IPS DF 6.9 (cell line): Measurements from ENCODE around the gene APRT.
"Not testable (repeated sequence)": the region's sequence is repeated elsewhere in the genome, so short reads cannot be mapped to it uniquely, and the experiment has no call there.

Source experiments
- DNase-seq: peaks from one replicate; pipeline ENCODE4 v3.0.0-alpha.2; 2013; ENCODE audit warnings: low read depth, low spot score
- H3K27ac ChIP-seq: one replicate; pipeline ENCODE4 v1.5.1; 2013; ENCODE audit warnings: low read length, control low read depth
- H3K27me3 ChIP-seq: 2 replicates; pipeline ENCODE4 v1.6.1; 2013; ENCODE audit warnings: mild to moderate bottlenecking, low read length; ENCODE audit not compliant: control insufficient read depth, insufficient read depth
- H3K36me3 ChIP-seq: 2 replicates; pipeline ENCODE4 v1.6.1; 2013; ENCODE audit warnings: low read length; ENCODE audit not compliant: control insufficient read depth, insufficient read depth
- H3K4me1 ChIP-seq: 2 replicates; pipeline ENCODE4 v1.6.1; 2013; ENCODE audit warnings: low read length; ENCODE audit not compliant: control insufficient read depth, insufficient read depth
- H3K4me3 ChIP-seq: 2 replicates; pipeline ENCODE4 v1.5.1; 2013; ENCODE audit warnings: mild to moderate bottlenecking, low read length
- H3K9me3 ChIP-seq: 2 replicates; pipeline ENCODE4 v1.6.1; 2013; ENCODE audit warnings: low read length, inconsistent platforms; ENCODE audit not compliant: control insufficient read depth, insufficient read depth
- WGBS: extraction: QIAGEN DNeasy Blood & Tissue Kit; methylation state at CpG from one replicate; pipeline ENCODE4 v1.1.7; 2013; ENCODE audit warnings: mixed read lengths, missing lambda C conversion rate; ENCODE audit not compliant: insufficient read length, insufficient coverage; 5-methylcytosine and 5-hydroxymethylcytosine counted together

Gene APRT

GRCh38 chr16:88779406-88780141, 32.2 kb downstream of the APRT start:
- H3K4me1 ChIP-seq: peaks cover 9% of the 10 kb centered on the region
- H3K27me3 ChIP-seq: no peaks in the 10 kb centered on the region
- H3K36me3 ChIP-seq: no peaks in the 10 kb centered on the region; the same call in 1 of the 2 replicates
- H3K4me3 ChIP-seq: no peak overlapping the region
- no CpG with 5 or more reads among the region's 34 CpGs for WGBS
- no peak overlapping the region for H3K27ac ChIP-seq
- no peaks in the 10 kb centered on the region for H3K9me3 ChIP-seq
- DNase-seq: no peak

- H3K27ac ChIP-seq: no peak overlapping the region
- no CpG with 5 or more reads among the region's 30 CpGs for WGBS
- no peaks in the 10 kb centered on the region for H3K36me3 ChIP-seq
- no peak for DNase-seq
- no peak overlapping the region for H3K4me3 ChIP-seq
- no peaks in the 10 kb centered on the region for H3K9me3 ChIP-seq
- peaks cover 9% of the 10 kb centered on the region for H3K4me1 ChIP-seq
- H3K27me3 ChIP-seq: no peaks in the 10 kb centered on the region
Observed at GRCh38 chr16:88778541-88779065, 33.1 kb downstream of the APRT start.

GRCh38 chr16:88778271-88778525, 33.5 kb downstream of the APRT start:
- no CpG with 5 or more reads among the region's 7 CpGs for WGBS
- Histone ChIP-seq H3K4me1 (peaks cover 8% of the 10 kb centered on the region; the same call in 1 of the 2 replicates), H3K36me3 (no peaks in the 10 kb centered on the region)

GRCh38 chr16:88777471-88778270, 34.1 kb downstream of the APRT start:
- no peak overlapping the region for H3K4me3 ChIP-seq
- no peaks in the 10 kb centered on the region for H3K9me3 ChIP-seq
- no peak for DNase-seq
- H3K4me1 ChIP-seq: peaks cover 8% of the 10 kb centered on the region; the same call in 1 of the 2 replicates
- no peaks in the 10 kb centered on the region for H3K36me3 ChIP-seq
- no peaks in the 10 kb centered on the region for H3K27me3 ChIP-seq
- no peak overlapping the region for H3K27ac ChIP-seq
- no CpG with 5 or more reads among the region's 34 CpGs for WGBS

More at GRCh38 chr16:88778271-88778525, 33.5 kb downstream of the APRT start:
- Histone ChIP-seq H3K4me3 (no peak overlapping the region), H3K27me3 (no peaks in the 10 kb centered on the region), H3K9me3 (no peaks in the 10 kb centered on the region), H3K27ac (no peak overlapping the region)
- no peak for DNase-seq

GRCh38 chr16:88775825-88776224, 35.9 kb downstream of the APRT start:
- H3K36me3 ChIP-seq: no peaks in the 10 kb centered on the region
- H3K9me3 ChIP-seq: no peaks in the 10 kb centered on the region
- H3K27ac ChIP-seq: no peak overlapping the region
- WGBS: no CpG with 5 or more reads among the region's 18 CpGs
- H3K4me1 ChIP-seq: peaks cover 12% of the 10 kb centered on the region
- H3K4me3 ChIP-seq: no peak overlapping the region
- H3K27me3 ChIP-seq: no peaks in the 10 kb centered on the region
- no peak for DNase-seq

GRCh38 chr16:88774544-88775393, 37.0 kb downstream of the APRT start:
- Histone ChIP-seq H3K9me3 (no peaks in the 10 kb centered on the region), H3K27ac (no peak overlapping the region), H3K27me3 (no peaks in the 10 kb centered on the region), H3K36me3 (no peaks in the 10 kb centered on the region), H3K4me3 (no peak overlapping the region), H3K4me1 (peaks cover 17% of the 10 kb centered on the region)
- WGBS: no CpG with 5 or more reads among the region's 32 CpGs
- DNase-seq: no peak

GRCh38 chr16:88773812-88774291, 37.9 kb downstream of the APRT start:
- H3K27me3 ChIP-seq: no peaks in the 10 kb centered on the region
- H3K9me3 ChIP-seq: no peaks in the 10 kb centered on the region
- no peak for DNase-seq
- no peak overlapping the region for H3K4me3 ChIP-seq
- no CpG with 5 or more reads among the region's 12 CpGs for WGBS
- no peaks in the 10 kb centered on the region for H3K36me3 ChIP-seq
- peaks cover 19% of the 10 kb centered on the region for H3K4me1 ChIP-seq
- no peak overlapping the region for H3K27ac ChIP-seq

GRCh38 chr16:88772871-88773811, 38.6 kb downstream of the APRT start:
- no peaks in the 10 kb centered on the region for H3K9me3 ChIP-seq
- no peak for DNase-seq
- H3K36me3 ChIP-seq: no peaks in the 10 kb centered on the region
- H3K27ac ChIP-seq: no peak overlapping the region
- no CpG with 5 or more reads among the region's 29 CpGs for WGBS
- H3K27me3 ChIP-seq: no peaks in the 10 kb centered on the region
- no peak overlapping the region for H3K4me3 ChIP-seq
- peaks cover 21% of the 10 kb centered on the region for H3K4me1 ChIP-seq

- H3K9me3 ChIP-seq, H3K27me3 ChIP-seq, H3K27ac ChIP-seq, H3K36me3 ChIP-seq, H3K4me3 ChIP-seq, DNase-seq: not testable (repeated sequence)
- no CpG with 5 or more reads among the region's 23 CpGs for WGBS
- H3K4me1 ChIP-seq: peaks cover 19% of the 10 kb centered on the region
Observed at GRCh38 chr16:88771781-88772180, 39.9 kb downstream of the APRT start.
